ENCODE measurements around the gene IQSEC1.

IQSEC1 gene

GRCh38 chr3:12990306-12990705 is 82.9 kb downstream of the IQSEC1 start:
- no peak for TF ChIP-seq SIN3A (IDR thresholded peaks at IDR 0.05; ENCODE audit: borderline replicate concordance, insufficient read depth, low read length)
- TF ChIP-seq TAF1 (IDR thresholded peaks at IDR 0.05; ENCODE audit: borderline replicate concordance, insufficient read depth, low read length) = no peak
- no peak for TF ChIP-seq FOXP2 (optimal IDR thresholded peaks at IDR 0.05; ENCODE audit: borderline replicate concordance, extremely low read depth, extremely low read length, insufficient read depth)
- no peak for TF ChIP-seq POLR2AphosphoS5 (IDR thresholded peaks at IDR 0.05; ENCODE audit: low read depth, low read length)
- TF ChIP-seq REST (IDR thresholded peaks at IDR 0.05; ENCODE audit: insufficient read depth in 1 of 2, low read depth in 2 of 2, low read length in 2 of 2) = no peak

GRCh38 chr3:12988728-12989454 is 84.3 kb downstream of the IQSEC1 start:
- TF ChIP-seq SIN3A (IDR thresholded peaks at IDR 0.05; ENCODE audit: borderline replicate concordance, insufficient read depth, low read length) (no peak), TAF1 (IDR thresholded peaks at IDR 0.05; ENCODE audit: borderline replicate concordance, insufficient read depth, low read length) (no peak), FOXP2 (optimal IDR thresholded peaks at IDR 0.05; ENCODE audit: borderline replicate concordance, extremely low read depth, extremely low read length, insufficient read depth) (no peak), REST (IDR thresholded peaks at IDR 0.05; ENCODE audit: insufficient read depth in 1 of 2, low read depth in 2 of 2, low read length in 2 of 2) (no peak), POLR2AphosphoS5 (IDR thresholded peaks at IDR 0.05; ENCODE audit: low read depth, low read length) (no peak)

GRCh38 chr3:12987602-12988001 is 85.6 kb downstream of the IQSEC1 start:
- TF ChIP-seq SIN3A (IDR thresholded peaks at IDR 0.05; ENCODE audit: borderline replicate concordance, insufficient read depth, low read length) (no peak), POLR2AphosphoS5 (IDR thresholded peaks at IDR 0.05; ENCODE audit: low read depth, low read length) (no peak), TAF1 (IDR thresholded peaks at IDR 0.05; ENCODE audit: borderline replicate concordance, insufficient read depth, low read length) (no peak), REST (IDR thresholded peaks at IDR 0.05; ENCODE audit: insufficient read depth in 1 of 2, low read depth in 2 of 2, low read length in 2 of 2) (no peak), FOXP2 (optimal IDR thresholded peaks at IDR 0.05; ENCODE audit: borderline replicate concordance, extremely low read depth, extremely low read length, insufficient read depth) (no peak)

- TF ChIP-seq REST (IDR thresholded peaks at IDR 0.05; ENCODE audit: insufficient read depth in 1 of 2, low read depth in 2 of 2, low read length in 2 of 2) (no peak), POLR2AphosphoS5 (IDR thresholded peaks at IDR 0.05; ENCODE audit: low read depth, low read length) (no peak), SIN3A (IDR thresholded peaks at IDR 0.05; ENCODE audit: borderline replicate concordance, insufficient read depth, low read length) (no peak), FOXP2 (optimal IDR thresholded peaks at IDR 0.05; ENCODE audit: borderline replicate concordance, extremely low read depth, extremely low read length, insufficient read depth) (no peak)
Measured at GRCh38 chr3:12986986-12987385, 86.2 kb downstream of the IQSEC1 start.
